GM18517 (cell line): ENCODE data around the gene SLC35D1.

Experiments used
- ATAC-seq: cut with Tn5 transposase; IDR thresholded peaks from one replicate; pipeline ENCODE4 v1.9.1; 2021; ENCODE audit warnings: mild to moderate bottlenecking, moderate library complexity; ENCODE audit not compliant: unreplicated experiment

SLC35D1 gene

DNA sequence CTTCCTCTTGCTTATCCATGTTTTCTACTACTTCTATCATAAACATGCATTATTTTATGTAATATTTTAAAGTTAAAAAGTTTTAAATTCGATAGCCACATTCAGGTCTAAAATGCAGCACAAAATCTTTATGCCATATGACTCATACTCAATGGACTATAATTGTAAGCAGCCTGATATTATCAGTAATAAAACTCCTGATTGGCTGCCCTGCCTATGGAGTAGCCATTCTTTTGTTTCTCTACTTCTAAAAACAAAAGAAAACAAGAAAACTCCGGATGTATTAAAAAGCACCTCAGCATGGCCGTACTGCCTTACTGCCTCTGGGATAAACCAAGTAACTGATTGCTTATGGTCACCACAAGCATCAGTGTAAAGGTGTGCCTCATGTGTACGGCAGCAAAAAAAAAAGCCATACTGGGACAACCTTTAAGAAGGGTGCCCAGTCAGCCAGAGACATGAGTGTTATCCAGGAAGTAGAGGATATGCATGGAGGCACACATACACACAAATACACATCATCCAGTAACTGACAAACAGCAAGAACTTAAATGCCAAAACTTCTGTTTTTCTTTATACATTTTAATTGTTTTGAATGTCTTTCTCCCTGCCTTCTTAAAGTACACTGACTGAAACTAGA lies 9.2 kb downstream of the SLC35D1 start:
- ATAC-seq: no peak

DNA sequence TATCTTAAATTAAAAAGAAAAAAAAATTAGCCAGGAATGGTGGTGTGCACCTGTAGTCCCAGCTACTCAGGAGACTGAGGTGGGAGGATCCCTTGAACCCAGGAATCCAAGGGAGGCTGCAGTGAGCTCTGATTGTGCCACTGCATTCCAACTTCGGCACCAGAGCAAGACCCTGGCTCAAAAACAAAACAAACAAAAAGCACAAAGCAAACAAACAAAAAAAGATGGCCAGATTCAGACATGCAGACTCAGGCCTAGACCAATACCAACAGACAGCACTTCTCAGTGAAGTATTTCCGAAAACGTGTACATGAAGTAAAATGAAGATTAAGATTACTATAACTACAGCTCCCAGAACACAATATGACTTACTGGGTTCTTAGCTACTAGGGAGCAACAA lies 10.6 kb downstream of the SLC35D1 start:
- no peak for ATAC-seq

GRCh38 chr1:67041841-67042503 lies 12.0 kb downstream of the SLC35D1 start:
- no peak for ATAC-seq

DNA sequence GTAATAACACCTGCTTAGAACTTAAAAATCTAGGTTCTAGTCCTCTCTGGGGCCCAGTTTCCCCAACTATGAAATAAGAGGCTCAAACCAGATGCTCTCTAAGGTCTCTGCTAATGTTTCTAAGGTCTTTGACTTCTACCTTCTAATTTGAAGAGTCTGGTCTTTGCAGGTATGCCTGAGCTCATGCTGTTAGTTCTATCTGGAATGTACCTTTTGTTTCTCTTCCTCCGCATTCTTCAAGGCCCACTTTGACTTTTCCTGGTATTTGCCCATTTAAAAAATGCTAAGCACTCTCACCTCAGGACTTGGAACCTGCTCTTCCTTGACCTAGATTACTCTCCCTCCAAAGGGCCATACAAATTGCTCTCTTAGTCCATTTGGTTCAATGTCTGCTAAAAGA lies 13.5 kb downstream of the SLC35D1 start:
- no peak for ATAC-seq

- no peak for ATAC-seq
These were observed 22.1 kb downstream of the SLC35D1 start for GRCh38 chr1:67031859-67032247.

DNA sequence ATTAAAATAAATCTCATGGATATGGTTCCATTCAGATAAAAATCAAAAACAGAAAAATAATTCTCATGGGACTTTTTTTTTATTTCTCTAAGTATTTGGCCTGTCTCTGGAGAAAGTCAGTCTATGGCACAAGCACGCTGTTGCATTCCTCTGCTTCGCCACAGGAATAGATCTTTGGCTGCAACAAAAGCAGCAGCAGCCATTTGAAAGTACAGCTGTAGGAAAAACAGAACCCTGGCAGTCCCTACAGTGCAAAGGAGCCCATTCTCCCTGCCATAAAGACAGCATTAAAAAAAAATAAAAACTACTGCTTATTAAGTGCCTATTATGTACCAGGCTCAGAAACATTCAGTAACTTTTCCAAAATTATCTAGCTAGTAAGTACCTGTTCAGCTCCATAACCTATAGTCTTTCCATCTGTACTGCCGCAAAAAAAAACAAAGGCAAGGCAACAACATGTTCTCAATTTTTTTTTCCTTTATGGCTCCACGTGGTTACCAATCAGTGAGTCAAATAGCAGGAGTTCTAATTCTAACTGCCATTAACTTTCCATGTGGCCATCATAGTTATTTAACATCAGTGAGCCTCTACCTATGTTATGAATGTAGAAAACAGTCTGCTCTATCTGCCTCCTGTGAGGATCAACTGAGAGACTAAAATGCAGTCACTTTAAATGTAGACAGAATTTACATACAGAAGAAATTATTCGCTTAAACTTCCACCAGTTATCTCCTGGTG lies 22.7 kb downstream of the SLC35D1 start:
- no peak for ATAC-seq

- ATAC-seq: no peak
These were observed 24.5 kb downstream of the SLC35D1 start for GRCh38 chr1:67029472-67029871.

DNA sequence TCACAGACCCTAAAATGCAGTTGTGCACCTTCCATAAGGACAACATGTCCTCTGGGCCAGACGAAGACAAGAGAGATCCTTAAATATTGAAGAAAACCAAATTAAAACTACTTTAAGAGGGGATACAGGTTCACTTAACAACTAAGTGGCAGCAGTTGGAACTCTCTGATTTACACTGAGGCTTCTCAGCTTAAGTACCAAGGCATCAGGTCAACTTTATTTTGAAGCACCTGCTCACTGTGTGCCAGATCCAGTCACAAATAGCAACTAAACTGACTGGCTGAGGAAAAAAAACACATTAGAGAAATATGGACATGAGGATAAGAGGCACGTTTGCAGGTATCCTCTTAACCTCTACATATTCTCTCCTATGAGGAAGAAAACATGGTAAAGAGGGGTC lies 33.2 kb downstream of the SLC35D1 start:
- ATAC-seq: no peak

- ATAC-seq: no peak
These were observed 33.6 kb downstream of the SLC35D1 start for GRCh38 chr1:67020304-67020703.

DNA sequence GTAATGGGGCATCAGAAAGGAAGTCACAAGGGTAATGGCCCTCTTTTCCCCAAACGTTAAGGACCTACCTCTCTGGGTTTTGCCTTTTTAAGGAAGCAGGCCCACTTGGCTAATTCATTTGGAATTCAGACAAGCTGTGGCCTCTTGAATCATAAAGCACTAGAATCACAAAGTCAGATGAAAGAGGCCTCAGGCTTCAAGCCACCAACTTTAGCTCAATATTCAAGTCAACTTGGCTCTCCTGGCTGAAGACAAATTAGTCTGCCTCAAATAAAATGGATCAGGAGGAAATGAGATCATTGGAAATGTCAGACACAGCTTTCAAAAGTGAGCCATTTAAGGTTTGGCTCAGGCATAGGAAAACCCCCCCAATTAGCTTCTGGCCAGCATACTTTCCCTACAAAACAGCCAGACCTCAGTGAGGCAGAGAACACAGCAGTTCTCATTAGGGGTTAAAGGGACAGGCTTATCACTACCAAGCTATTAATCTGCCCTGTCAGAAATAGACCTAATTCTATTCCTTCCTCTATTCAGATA lies 34.3 kb downstream of the SLC35D1 start:
- ATAC-seq: no peak

DNA sequence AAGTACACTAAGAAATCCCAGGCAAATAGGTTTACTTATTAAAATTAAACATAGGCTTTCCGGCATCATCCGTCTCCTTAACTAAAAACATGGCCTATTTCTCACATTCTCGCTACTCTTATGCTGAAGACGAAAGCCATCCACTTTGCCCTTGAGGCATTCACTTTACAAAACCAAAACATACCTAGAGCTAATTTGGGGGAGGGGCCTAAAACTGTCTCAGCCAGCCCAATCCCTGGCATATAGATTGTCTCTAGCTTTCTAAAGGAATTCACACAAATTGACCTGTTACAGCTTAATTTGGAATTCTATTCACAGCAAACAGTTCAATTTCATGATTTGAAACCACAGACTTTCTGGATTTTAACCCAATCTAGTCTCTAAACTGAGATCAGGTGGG lies 34.8 kb downstream of the SLC35D1 start:
- no peak for ATAC-seq

DNA sequence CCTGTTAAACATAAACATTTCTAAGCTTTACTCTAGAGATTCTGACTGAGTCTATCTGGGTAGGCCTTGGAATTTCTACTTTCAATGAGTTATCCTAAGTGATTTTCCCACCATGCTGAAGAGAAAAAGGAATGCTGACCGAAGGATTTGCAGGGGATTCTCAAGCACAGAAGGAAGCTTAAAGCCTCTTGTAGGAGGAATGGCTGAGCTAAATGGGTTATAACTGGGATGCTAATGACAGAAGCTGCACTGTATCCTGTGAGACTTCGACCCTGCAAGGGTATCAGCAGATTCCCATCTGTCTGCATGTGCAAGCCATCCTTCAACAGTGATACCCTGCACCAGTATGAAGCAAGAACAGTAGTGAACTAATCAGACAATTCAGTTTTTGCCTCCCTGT lies 35.4 kb downstream of the SLC35D1 start:
- no peak for ATAC-seq

GRCh38 chr1:67013573-67013972 lies 40.4 kb downstream of the SLC35D1 start:
- peak; percentile 45 for ATAC-seq

DNA sequence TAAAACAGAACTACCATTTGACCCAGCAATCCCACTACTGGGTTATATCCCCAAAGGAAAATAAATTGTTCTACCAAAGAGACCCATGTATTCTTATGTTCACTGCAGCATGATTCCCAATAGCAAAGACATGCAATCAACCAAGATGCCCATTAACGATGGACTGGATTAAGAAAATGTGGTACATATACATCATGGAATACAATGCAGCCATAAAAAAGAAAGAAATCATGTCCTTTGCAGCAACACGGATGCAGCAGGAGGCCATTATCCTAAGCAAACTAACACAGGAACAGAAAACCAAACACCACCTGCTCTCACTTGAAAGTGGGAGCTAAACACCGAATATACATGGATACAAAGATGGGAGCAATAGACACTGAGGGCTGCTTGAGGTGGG lies 44.2 kb downstream of the SLC35D1 start:
- no peak for ATAC-seq

GRCh38 chr1:67005068-67005467 lies 48.9 kb downstream of the SLC35D1 start:
- ATAC-seq: no peak

GRCh38 chr1:67004176-67004575 lies 49.8 kb downstream of the SLC35D1 start:
- no peak for ATAC-seq

GRCh38 chr1:67001682-67002425 lies 52.1 kb downstream of the SLC35D1 start:
- ATAC-seq: no peak

- ATAC-seq: no peak
These were observed 54.1 kb downstream of the SLC35D1 start for GRCh38 chr1:66999640-67000400.

GRCh38 chr1:66998972-66999371 lies 55.0 kb downstream of the SLC35D1 start:
- ATAC-seq: no peak

DNA sequence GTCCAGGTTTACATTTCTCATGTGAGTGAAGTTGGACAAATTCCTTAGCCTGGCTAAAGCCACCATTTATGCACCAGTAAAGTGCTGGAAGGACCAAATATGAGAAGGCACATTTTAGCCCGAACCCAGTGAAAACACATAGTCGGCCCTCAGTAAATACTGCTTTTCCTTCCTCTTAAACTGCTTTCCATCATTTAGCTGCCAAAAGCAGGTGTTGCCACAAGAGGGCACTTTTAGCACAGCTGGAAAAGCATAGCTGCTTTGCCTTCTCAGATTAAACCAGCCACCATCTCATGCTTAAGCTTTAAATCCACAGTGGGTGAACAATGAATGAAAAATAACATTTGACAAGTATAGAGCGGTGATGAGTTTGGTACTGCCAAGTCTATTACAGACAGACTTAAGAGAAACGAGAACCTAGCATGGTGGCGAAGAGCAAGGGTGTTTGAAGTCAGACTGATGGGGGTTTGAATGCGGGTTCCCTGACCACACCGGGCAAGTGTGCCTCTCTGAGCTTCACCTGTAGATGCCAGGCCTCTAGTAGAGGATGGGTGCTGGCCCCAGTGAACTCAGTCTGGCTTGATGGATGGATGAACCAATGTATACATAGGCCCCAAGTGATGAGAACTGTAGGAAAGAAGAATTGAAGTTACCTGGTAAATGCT lies 57.8 kb downstream of the SLC35D1 start:
- ATAC-seq: no peak
